ENCODE results near the gene SHPK.

GRCh38 chr17:3682033-3682432 is 46.0 kb upstream of the SHPK start:
- TF ChIP-seq CTCF (IDR thresholded peaks at IDR 0.05) (no peak), POLR2A (IDR thresholded peaks at IDR 0.05) (no peak)

Measured in testis (tissue), 2 donors.